H1 (cell line): ENCODE results near the gene KRT23. TPM values are rescaled to one million over a fixed set of nuclear protein-coding genes. Genes with fewer than 3 reads are reported as not detected.

Experiments used
- ASH2L ChIP-seq: fragments of 200-600, 300-600 bp; sonication (generic); IDR thresholded peaks from one replicate; pipeline ENCODE4 v1.7.1; 2017; ENCODE audit warnings: low read length
- NANOG ChIP-seq: IDR thresholded peaks from 2 replicates; pipeline ENCODE4 v1.6.1; 2011; ENCODE audit warnings: low read length, low read depth, mild to moderate bottlenecking, inconsistent platforms; ENCODE audit not compliant: insufficient read depth, poor library complexity, severe bottlenecking
- PHF8 ChIP-seq: fragments of 200-600 bp; sonication (generic); conservative IDR thresholded peaks from 2 replicates; pipeline ENCODE4 v1.7.1; 2012; ENCODE audit warnings: low read depth, mild to moderate bottlenecking, inconsistent platforms, low read length, moderate library complexity
- RBBP5 ChIP-seq: IDR thresholded peaks from 2 replicates; pipeline ENCODE4 v1.7.1; 2012; ENCODE audit warnings: low read depth, mild to moderate bottlenecking, inconsistent platforms, low read length, moderate library complexity, borderline replicate concordance
- SRF ChIP-seq: IDR thresholded peaks from 2 replicates; pipeline ENCODE4 v1.6.1; 2011; ENCODE audit warnings: mild to moderate bottlenecking, low read depth, low read length, moderate library complexity
- ZNF274 ChIP-seq: IDR thresholded peaks from 2 replicates; pipeline ENCODE4 v1.7.0; 2012; ENCODE audit warnings: low read length, borderline replicate concordance; ENCODE audit errors: extremely low read depth
- polyA plus RNA-seq, 7 experiments: library from polyadenylated mRNA; depleted of rRNA in 3 of 7; stranded (reverse) in 5 of 7; unstranded in 2 of 7; fragments of >200 nt in 5 of 7; fragments of 200-250 nt in 2 of 7; gene quantifications; 1 replicate in 5 of 7; 2 replicates in 1 of 7; 4 replicates in 1 of 7; pipeline versions ENCODE4 v1.2.1 to v1.2.3, GENCODE V29; 2011 to 2013; ENCODE audit warnings: missing spikeins in 2 of 7, mixed read lengths in 2 of 7
- total RNA-seq: library from RNA; stranded (reverse); fragmentation: NEBNext Ultra II Directional; extraction: Animal tissue kit (Norgen Biotek cat#: 25700); gene quantifications from 2 replicates; pipeline ENCODE4 v1.2.1, GENCODE V29; 2021
- TF ChIP-seq, protein P1 (sequence below): fragments of 300-600 bp; sonication (generic); IDR thresholded peaks from 2 replicates; pipeline ENCODE4 v1.7.1; 2012; ENCODE audit warnings: low read length, moderate library complexity, mild to moderate bottlenecking, inconsistent platforms; ENCODE audit not compliant: insufficient replicate concordance

The KRT23 gene
- total and polyA plus RNA-seq, 2 of the 8 experiments (the other 6 are each of a cell fraction or from before 2014, with no cell fraction given), result not detected

DNA sequence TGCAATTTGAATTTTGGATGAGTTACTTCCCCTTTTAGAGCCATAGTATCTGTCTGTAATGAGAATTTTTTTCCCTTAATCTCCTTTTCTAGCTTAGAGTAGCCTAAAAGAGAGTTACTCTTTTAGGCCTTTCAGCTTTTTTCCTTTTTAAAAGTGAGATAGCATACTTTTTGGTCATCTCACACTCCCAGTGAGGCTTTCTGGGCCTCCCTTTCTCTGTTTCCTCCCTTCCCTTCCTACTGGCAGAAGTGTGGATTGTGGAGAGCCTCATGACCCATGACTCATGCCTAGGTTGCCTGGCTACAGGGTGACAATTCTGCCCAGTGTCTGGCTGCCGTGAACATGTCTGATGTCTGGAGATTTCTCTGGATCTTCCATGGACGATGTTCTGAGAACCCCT is 15.2 kb downstream of the KRT23 start (continued):
- TF ChIP-seq, protein P1, sequence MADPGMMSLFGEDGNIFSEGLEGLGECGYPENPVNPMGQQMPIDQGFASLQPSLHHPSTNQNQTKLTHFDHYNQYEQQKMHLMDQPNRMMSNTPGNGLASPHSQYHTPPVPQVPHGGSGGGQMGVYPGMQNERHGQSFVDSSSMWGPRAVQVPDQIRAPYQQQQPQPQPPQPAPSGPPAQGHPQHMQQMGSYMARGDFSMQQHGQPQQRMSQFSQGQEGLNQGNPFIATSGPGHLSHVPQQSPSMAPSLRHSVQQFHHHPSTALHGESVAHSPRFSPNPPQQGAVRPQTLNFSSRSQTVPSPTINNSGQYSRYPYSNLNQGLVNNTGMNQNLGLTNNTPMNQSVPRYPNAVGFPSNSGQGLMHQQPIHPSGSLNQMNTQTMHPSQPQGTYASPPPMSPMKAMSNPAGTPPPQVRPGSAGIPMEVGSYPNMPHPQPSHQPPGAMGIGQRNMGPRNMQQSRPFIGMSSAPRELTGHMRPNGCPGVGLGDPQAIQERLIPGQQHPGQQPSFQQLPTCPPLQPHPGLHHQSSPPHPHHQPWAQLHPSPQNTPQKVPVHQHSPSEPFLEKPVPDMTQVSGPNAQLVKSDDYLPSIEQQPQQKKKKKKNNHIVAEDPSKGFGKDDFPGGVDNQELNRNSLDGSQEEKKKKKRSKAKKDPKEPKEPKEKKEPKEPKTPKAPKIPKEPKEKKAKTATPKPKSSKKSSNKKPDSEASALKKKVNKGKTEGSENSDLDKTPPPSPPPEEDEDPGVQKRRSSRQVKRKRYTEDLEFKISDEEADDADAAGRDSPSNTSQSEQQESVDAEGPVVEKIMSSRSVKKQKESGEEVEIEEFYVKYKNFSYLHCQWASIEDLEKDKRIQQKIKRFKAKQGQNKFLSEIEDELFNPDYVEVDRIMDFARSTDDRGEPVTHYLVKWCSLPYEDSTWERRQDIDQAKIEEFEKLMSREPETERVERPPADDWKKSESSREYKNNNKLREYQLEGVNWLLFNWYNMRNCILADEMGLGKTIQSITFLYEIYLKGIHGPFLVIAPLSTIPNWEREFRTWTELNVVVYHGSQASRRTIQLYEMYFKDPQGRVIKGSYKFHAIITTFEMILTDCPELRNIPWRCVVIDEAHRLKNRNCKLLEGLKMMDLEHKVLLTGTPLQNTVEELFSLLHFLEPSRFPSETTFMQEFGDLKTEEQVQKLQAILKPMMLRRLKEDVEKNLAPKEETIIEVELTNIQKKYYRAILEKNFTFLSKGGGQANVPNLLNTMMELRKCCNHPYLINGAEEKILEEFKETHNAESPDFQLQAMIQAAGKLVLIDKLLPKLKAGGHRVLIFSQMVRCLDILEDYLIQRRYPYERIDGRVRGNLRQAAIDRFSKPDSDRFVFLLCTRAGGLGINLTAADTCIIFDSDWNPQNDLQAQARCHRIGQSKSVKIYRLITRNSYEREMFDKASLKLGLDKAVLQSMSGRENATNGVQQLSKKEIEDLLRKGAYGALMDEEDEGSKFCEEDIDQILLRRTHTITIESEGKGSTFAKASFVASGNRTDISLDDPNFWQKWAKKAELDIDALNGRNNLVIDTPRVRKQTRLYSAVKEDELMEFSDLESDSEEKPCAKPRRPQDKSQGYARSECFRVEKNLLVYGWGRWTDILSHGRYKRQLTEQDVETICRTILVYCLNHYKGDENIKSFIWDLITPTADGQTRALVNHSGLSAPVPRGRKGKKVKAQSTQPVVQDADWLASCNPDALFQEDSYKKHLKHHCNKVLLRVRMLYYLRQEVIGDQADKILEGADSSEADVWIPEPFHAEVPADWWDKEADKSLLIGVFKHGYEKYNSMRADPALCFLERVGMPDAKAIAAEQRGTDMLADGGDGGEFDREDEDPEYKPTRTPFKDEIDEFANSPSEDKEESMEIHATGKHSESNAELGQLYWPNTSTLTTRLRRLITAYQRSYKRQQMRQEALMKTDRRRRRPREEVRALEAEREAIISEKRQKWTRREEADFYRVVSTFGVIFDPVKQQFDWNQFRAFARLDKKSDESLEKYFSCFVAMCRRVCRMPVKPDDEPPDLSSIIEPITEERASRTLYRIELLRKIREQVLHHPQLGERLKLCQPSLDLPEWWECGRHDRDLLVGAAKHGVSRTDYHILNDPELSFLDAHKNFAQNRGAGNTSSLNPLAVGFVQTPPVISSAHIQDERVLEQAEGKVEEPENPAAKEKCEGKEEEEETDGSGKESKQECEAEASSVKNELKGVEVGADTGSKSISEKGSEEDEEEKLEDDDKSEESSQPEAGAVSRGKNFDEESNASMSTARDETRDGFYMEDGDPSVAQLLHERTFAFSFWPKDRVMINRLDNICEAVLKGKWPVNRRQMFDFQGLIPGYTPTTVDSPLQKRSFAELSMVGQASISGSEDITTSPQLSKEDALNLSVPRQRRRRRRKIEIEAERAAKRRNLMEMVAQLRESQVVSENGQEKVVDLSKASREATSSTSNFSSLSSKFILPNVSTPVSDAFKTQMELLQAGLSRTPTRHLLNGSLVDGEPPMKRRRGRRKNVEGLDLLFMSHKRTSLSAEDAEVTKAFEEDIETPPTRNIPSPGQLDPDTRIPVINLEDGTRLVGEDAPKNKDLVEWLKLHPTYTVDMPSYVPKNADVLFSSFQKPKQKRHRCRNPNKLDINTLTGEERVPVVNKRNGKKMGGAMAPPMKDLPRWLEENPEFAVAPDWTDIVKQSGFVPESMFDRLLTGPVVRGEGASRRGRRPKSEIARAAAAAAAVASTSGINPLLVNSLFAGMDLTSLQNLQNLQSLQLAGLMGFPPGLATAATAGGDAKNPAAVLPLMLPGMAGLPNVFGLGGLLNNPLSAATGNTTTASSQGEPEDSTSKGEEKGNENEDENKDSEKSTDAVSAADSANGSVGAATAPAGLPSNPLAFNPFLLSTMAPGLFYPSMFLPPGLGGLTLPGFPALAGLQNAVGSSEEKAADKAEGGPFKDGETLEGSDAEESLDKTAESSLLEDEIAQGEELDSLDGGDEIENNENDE, result no peak
- TF ChIP-seq SRF (no peak), ASH2L (no peak), NANOG (no peak), RBBP5 (no peak), ZNF274 (no peak), PHF8 (no peak)
- TF ChIP-seq, all 59 proteins: peak for 0
